Heart right ventricle (tissue), 16 donors: Measurements from ENCODE around the gene TUBGCP5. TPM values are rescaled to one million over a fixed set of nuclear protein-coding genes. Genes with fewer than 3 reads are reported as not detected.

ENCODE experiments used
- ATAC-seq, 8 donors: fragments of 200-7000 bp; cut with Tn5 transposase; one replicate each; pipeline ENCODE4 v1.9.1; 2020; ENCODE audit warnings: mild to moderate bottlenecking in 8 of 8, moderate library complexity in 8 of 8, moderate number of reproducible peaks in 1 of 8
- DNase-seq, 2 donors: peaks; one replicate each; pipeline ENCODE4 v3.0.0-alpha.2; 2020
- H3K27ac ChIP-seq, 10 donors: fragments of 200-600 bp; sonication (generic) in 2 of 10; one replicate each; pipeline versions ENCODE4 v1.5.0 to v1.8.0; 2020 to 2022; ENCODE audit warnings: mild to moderate bottlenecking in 3 of 10
- H3K27me3 ChIP-seq, 7 donors: fragments of 200-600 bp; one replicate each; pipeline ENCODE4 v1.8.0; 2021 to 2022; ENCODE audit warnings: mild to moderate bottlenecking in 2 of 7
- H3K36me3 ChIP-seq, 9 donors: fragments of 200-600 bp; sonication (generic) in 1 of 9; one replicate each; pipeline versions ENCODE4 v1.5.0 to v1.8.0; 2020 to 2022; ENCODE audit warnings: mild to moderate bottlenecking in 2 of 9
- H3K4me1 ChIP-seq, 9 donors: fragments of 200-600 bp; sonication (generic) in 1 of 9; one replicate each; pipeline versions ENCODE4 v1.5.0 to v1.8.0; 2020 to 2022; ENCODE audit warnings: mild to moderate bottlenecking in 4 of 9
- H3K4me3 ChIP-seq, 10 donors: fragments of 200-600 bp; sonication (generic) in 2 of 10; one replicate each; pipeline versions ENCODE4 v1.5.0 to v1.8.0; 2020 to 2022; ENCODE audit warnings: mild to moderate bottlenecking in 7 of 10, moderate library complexity in 2 of 10
- H3K9me3 ChIP-seq, 11 donors: fragments of 200-600 bp in 10 of 11; sonication (generic) in 2 of 11; one replicate each; pipeline versions ENCODE4 v1.5.0 to v1.8.0; 2013 to 2022; ENCODE audit warnings: mild to moderate bottlenecking in 2 of 11, control low read depth in 1 of 11, moderate library complexity in 1 of 11
- CTCF ChIP-seq, 9 donors: fragments of 200-600 bp; sonication (generic) in 2 of 9; IDR thresholded peaks; one replicate each; pipeline versions ENCODE4 v1.5.0 to v1.8.0; 2021 to 2022; ENCODE audit warnings: antibody characterized with exemption in 9 of 9, mild to moderate bottlenecking in 5 of 9, moderate library complexity in 1 of 9
- WGBS, 2 donors: extraction: QIAGEN DNeasy Blood & Tissue Kit; methylation state at CpG; one replicate each; pipeline ENCODE4 v1.1.7; 2013; ENCODE audit warnings: inconsistent platforms in 1 of 2; 5-methylcytosine and 5-hydroxymethylcytosine counted together
- intact Hi-C, 10 donors: fragments of 100-400 bp; cut with DNase I; formaldehyde crosslinking; loops; one replicate each; pipeline versions ENCODE4 v1.11.1 to v1.14.2; 2022
- polyA plus RNA-seq, 2 donors: library from polyadenylated mRNA; stranded (reverse); fragments of 200-250 nt; gene quantifications; one replicate each; pipeline ENCODE4 v1.2.3, GENCODE V29; 2013
- total RNA-seq, 10 donors: library from RNA; stranded (reverse); fragmentation: NEBNext Ultra II Directional in 3 of 10; extraction: Animal tissue kit (Norgen Biotek cat#: 25700) in 3 of 10; gene quantifications; one replicate each; pipeline versions ENCODE4 v1.2.1 to v1.2.4, GENCODE V29; 2021 to 2023
- donor health status: Arrhythmogenic right ventricular cardiomyopathy.
- donor health status: ischemic (EF 13 %, LVEDD 7.1; RV severe dilation, severe dysfunction).
- donor health status: healthy with polysubstance abuse.
- donor health status: DM: no; HTN: yes; CAD: no.
- donor health status: DM: no; HTN: no; CAD: no.
- donor health status: ischemic (EF 25% LVEDD 6.9; RV normal size, moderate dysfunction).
- donor health status: ischemic (EF 25% LVEDD 5.7; RV mildly dilated, moderate dysfunction).
- donor health status: healthy.
- donor health status: DM: yes; HTN: yes; CAD: no.
- donor health status: Ischemic cardiomyopathy.
- donor health status: ischemic (EF 35%, LVEDD 5.7; RV mildly dilated, moderate dysfunction).
- donor health status: nonischemic (EF 11% LVEDD 7.7; RV severe dilation, severe dysfunction).
- donor health status: DM: yes; HTN: yes; CAD: no.
- donor health status: PGD.
- donor health status: ischemic (EF 29% LVEDD 5.4; RV normal size, mild dysfunction).
- donor health status: nonischemic (EF 23%, LVEDD 6.1; RV moderate dilation, normal function).

Gene TUBGCP5
- total and polyA plus RNA-seq, 12 donors = 3.8 to 17.3 (median 13.2) TPM

- Histone ChIP-seq H3K4me3 (no peak overlapping the region), H3K27ac (no peak overlapping the region), H3K36me3 (no peaks in the 10 kb centered on the region), H3K9me3 (peaks cover 0 to 26% (median 0%) of the 10 kb centered on the region in 11 donors), H3K27me3 (peaks cover 0 to 3% (median 0%) of the 10 kb centered on the region in 7 donors), H3K4me1 (no peaks in the 10 kb centered on the region)
- no peak for TF ChIP-seq CTCF (IDR thresholded peaks at IDR 0.05)
- DNase-seq = no peak
- ATAC-seq = no peak
- WGBS, 2 donors = 78 to 82% methylated on average over 5 of the region's 5 CpGs
- intact Hi-C loops = no loop called here
Measured at GRCh38 chr15:23064156-23064555, 24.8 kb upstream of the TUBGCP5 start.

- no peak for DNase-seq
- Histone ChIP-seq H3K36me3 (no peaks in the 10 kb centered on the region), H3K9me3 (peaks cover 0 to 9% (median 0%) of the 10 kb centered on the region in 11 donors), H3K4me1 (no peaks in the 10 kb centered on the region), H3K27me3 (peaks cover 0 to 16% (median 3%) of the 10 kb centered on the region in 7 donors), H3K27ac (no peak overlapping the region), H3K4me3 (no peak overlapping the region)
- no peak for ATAC-seq
- intact Hi-C loops = no loop called here
- TF ChIP-seq CTCF (IDR thresholded peaks at IDR 0.05) = no peak
Measured at GRCh38 chr15:23057707-23058106, 18.3 kb upstream of the TUBGCP5 start.

- H3K4me1 ChIP-seq = no peaks in the 10 kb centered on the region
Measured at GRCh38 chr15:23055316-23055715, 15.9 kb upstream of the TUBGCP5 start.

GRCh38 chr15:23052522-23052921 is 13.2 kb upstream of the TUBGCP5 start:
- no peak for ATAC-seq
- DNase-seq = no peak
- intact Hi-C loops = no loop called here
- WGBS, 2 donors = 62 to 72% methylated on average over 2 of the region's 2 CpGs
- TF ChIP-seq CTCF (IDR thresholded peaks at IDR 0.05) = no peak
- H3K27me3 ChIP-seq = peaks cover 0 to 16% (median 0%) of the 10 kb centered on the region in 7 donors
- H3K4me3 ChIP-seq = no peak overlapping the region
- peaks cover 0 to 4% (median 0%) of the 10 kb centered on the region in 11 donors for H3K9me3 ChIP-seq
- no peaks in the 10 kb centered on the region for H3K36me3 ChIP-seq
- H3K27ac ChIP-seq = no peak overlapping the region
- H3K4me1 ChIP-seq = no peaks in the 10 kb centered on the region

More at GRCh38 chr15:23055316-23055715, 15.9 kb upstream of the TUBGCP5 start:
- ATAC-seq (no peak), DNase-seq (no peak)
- H3K27me3 ChIP-seq = peaks cover 0 to 16% (median 3%) of the 10 kb centered on the region in 7 donors
- H3K9me3 ChIP-seq = peaks cover 0 to 4% (median 0%) of the 10 kb centered on the region in 11 donors
- no peak for TF ChIP-seq CTCF (IDR thresholded peaks at IDR 0.05)
- intact Hi-C loops = no loop called here
- WGBS, 2 donors = 44 to 47% methylated on average over 5 of the region's 5 CpGs
- H3K36me3 ChIP-seq = no peaks in the 10 kb centered on the region
- H3K4me3 ChIP-seq = no peak overlapping the region
- no peak overlapping the region for H3K27ac ChIP-seq
